K562 (cell line): ENCODE data around the gene SMC4. TPM values are rescaled to one million over a fixed set of nuclear protein-coding genes. Genes with fewer than 3 reads are reported as not detected.

Source experiments
- AFF1 ChIP-seq, 2 experiments: fragments of 450-650 bp; IDR thresholded peaks; 2 replicates each; pipeline ENCODE4 v1.6.1; 2018; ENCODE audit warnings: mild to moderate bottlenecking in 2 of 2, low read depth in 1 of 2; ENCODE audit not compliant: partially characterized antibody in 2 of 2
- CEBPB ChIP-seq: fragments of 450-650 bp; IDR thresholded peaks from 2 replicates; pipeline ENCODE4 v1.6.1; 2016; ENCODE audit warnings: missing genetic modification characterization, missing compliant biosample characterization
- FOS ChIP-seq: IDR thresholded peaks from 3 replicates; pipeline ENCODE4 v1.6.1; 2011; ENCODE audit not compliant: insufficient read length; ENCODE audit errors: extremely low read depth
- FOXM1 ChIP-seq, 2 experiments: fragments of 450-650 bp in 1 of 2; sonication (generic) in 1 of 2; formaldehyde crosslinking in 1 of 2; IDR thresholded peaks; 2 replicates each; pipeline versions ENCODE4 v1.6.1 to v1.9.0; 2017 to 2022; ENCODE audit warnings: low read depth in 2 of 2, mild to moderate bottlenecking in 2 of 2, missing genetic modification reagents in 1 of 2, moderate library complexity in 1 of 2
- GATA2 ChIP-seq: sonication (generic); formaldehyde crosslinking; IDR thresholded peaks from 2 replicates; pipeline ENCODE4 v1.4.0; 2020; ENCODE audit warnings: mild to moderate bottlenecking, missing genetic modification reagents
- GTF2E2 ChIP-seq: fragments of 200-800 bp; sonication (Bioruptor generic); IDR thresholded peaks from 2 replicates; pipeline ENCODE4 v1.6.1; 2016; ENCODE audit warnings: missing genetic modification characterization, missing compliant biosample characterization
- HDAC1 ChIP-seq, 2 experiments: fragments of 450-650 bp; IDR thresholded peaks; 2 replicates each; pipeline ENCODE4 v1.6.1; 2016 to 2017; ENCODE audit warnings: inconsistent platforms in 1 of 2, mild to moderate bottlenecking in 1 of 2, moderate library complexity in 1 of 2
- NCOR1 ChIP-seq: fragments of 450-650 bp; IDR thresholded peaks from 2 replicates; pipeline ENCODE4 v1.6.1; 2016; ENCODE audit warnings: mild to moderate bottlenecking, moderate library complexity
- NFXL1 ChIP-seq: fragments of 450-650 bp; formaldehyde crosslinking; IDR thresholded peaks from 2 replicates; pipeline ENCODE4 v1.4.0; 2021; ENCODE audit warnings: mild to moderate bottlenecking
- NFYB ChIP-seq: IDR thresholded peaks from 2 replicates; pipeline ENCODE4 v1.6.1; 2011; ENCODE audit warnings: mild to moderate bottlenecking, moderate library complexity; ENCODE audit not compliant: insufficient read length; ENCODE audit errors: extremely low read depth
- PATZ1 ChIP-seq: fragments of 250-450 bp; sonication (Bioruptor Pico); IDR thresholded peaks from 2 replicates; pipeline ENCODE4 v1.5.0; 2020; ENCODE audit warnings: mild to moderate bottlenecking, borderline replicate concordance
- POLR2B ChIP-seq: fragments of 450-650 bp; IDR thresholded peaks from 2 replicates; pipeline ENCODE4 v1.6.1; 2018; ENCODE audit warnings: low read depth; ENCODE audit not compliant: partially characterized antibody
- RFX7 ChIP-seq: fragments of 250-450 bp; sonication (Bioruptor Pico); IDR thresholded peaks from 2 replicates; pipeline ENCODE4 v1.5.1; 2021; ENCODE audit warnings: mild to moderate bottlenecking
- RNF219 ChIP-seq: fragments of 250-450 bp; sonication (Bioruptor Pico); IDR thresholded peaks from 2 replicates; pipeline ENCODE4 v1.5.0; 2022; ENCODE audit warnings: mild to moderate bottlenecking
- SNRNP70 ChIP-seq: fragments of 200-400 bp; formaldehyde crosslinking; optimal IDR thresholded peaks from 2 replicates; pipeline ENCODE3; 2017; ENCODE audit warnings: low read depth, low read length
- YBX1 ChIP-seq: fragments of 450-650 bp; IDR thresholded peaks from 2 replicates; pipeline ENCODE4 v1.7.1; 2016; ENCODE audit warnings: mild to moderate bottlenecking
- ZC3H11A ChIP-seq: IDR thresholded peaks from 2 replicates; pipeline ENCODE4 v1.6.1; 2012; ENCODE audit warnings: low read depth, low read length, improper control_type of control experiment
- ZNF143 ChIP-seq: sonication (generic); formaldehyde crosslinking; IDR thresholded peaks from 2 replicates; pipeline ENCODE4 v1.9.0; 2022; ENCODE audit warnings: mild to moderate bottlenecking, missing genetic modification reagents
- ZNF175 ChIP-seq: fragments of 200-800 bp; sonication (Bioruptor generic); IDR thresholded peaks from 2 replicates; pipeline ENCODE4 v1.6.1; 2016; ENCODE audit warnings: low read depth, mild to moderate bottlenecking, missing genetic modification characterization, missing compliant biosample characterization
- ZNF408 ChIP-seq: fragments of 250-450 bp; sonication (Bioruptor Pico); IDR thresholded peaks from 2 replicates; pipeline ENCODE4 v1.4.0; 2020; ENCODE audit warnings: low read depth, mild to moderate bottlenecking, moderate library complexity
- polyA plus RNA-seq, 8 experiments: library from polyadenylated mRNA; depleted of rRNA in 4 of 8; stranded (reverse) in 5 of 8; unstranded in 3 of 8; fragments of >200 nt; fragmentation: Nextera tagmentation in 2 of 8; fragmentation: Illumina TruSeq in 1 of 8; extraction: Ambion mirVana in 2 of 8; extraction: Trizol in 1 of 8; gene quantifications; 2 replicates each; pipeline versions ENCODE4 v1.2.1 to v1.2.3, GENCODE V29; 2011 to 2014; ENCODE audit warnings: inconsistent platforms in 1 of 8, missing spikeins in 1 of 8
- total RNA-seq, 7 experiments: library from RNA; depleted of rRNA in 6 of 7; stranded (reverse); fragments of >200 nt in 6 of 7; fragmentation: Illumina TruSeq in 2 of 7; extraction: Trizol in 2 of 7; gene quantifications; 2 replicates each; pipeline versions ENCODE4 v1.2.1 to v1.2.3, GENCODE V29; 2011 to 2021; ENCODE audit warnings: low replicate concordance in 1 of 7

SMC4 gene
- total and polyA plus RNA-seq, 9 of the 15 experiments (the other 6 are each of a cell fraction or from before 2014, with no cell fraction given) = 87.9 to 347 (median 176) TPM

GRCh38 chr3:160448845-160449635, 49.6 kb downstream of the SMC4 start (continued):
- TF ChIP-seq PATZ1 (CRISPR knock-in tag) (no peak), FOS (no peak), YBX1 (no peak), NFXL1 (CRISPR knock-in tag) (no peak), ZC3H11A (0 out of 2 replicates have a peak, but pooled peaks have one; percentile 21), GATA2 (CRISPR knock-in tag) (no peak), SNRNP70 (no peak), FOXM1 (IDR thresholded peaks at IDR 0.05; ENCODE audit: low read depth) (peak; percentile 12; the same call in 1 of the 2 replicates), FOXM1 (CRISPR knock-in tag; IDR thresholded peaks at IDR 0.05; ENCODE audit: low read depth) (no peak), POLR2B (no peak), AFF1 (IDR thresholded peaks at IDR 0.05; ENCODE audit: low read depth in 1 of 2, partially characterized antibody in 2 of 2) (peak; percentile 43 to 69), NFYB (no peak), ZNF175 (CRISPR knock-in tag) (no peak), ZNF408 (CRISPR knock-in tag) (no peak), NCOR1 (peak; percentile 12; the same call in 1 of the 2 replicates), CEBPB (tag) (peak; percentile 80), RFX7 (CRISPR knock-in tag) (no peak), ZNF143 (CRISPR knock-in tag) (no peak), GTF2E2 (0 out of 2 replicates have a peak, but pooled peaks have one; percentile 18), RNF219 (no peak), HDAC1 (IDR thresholded peaks at IDR 0.05) (peak in 1 of 2 experiments; percentile 81; a peak in 2 of 4 replicates)
